HPDE6-E6E7 (cell line): ENCODE measurements around the gene PERM1.
"Not testable (repeated sequence)": the region's sequence is repeated elsewhere in the genome, so short reads cannot be mapped to it uniquely, and the experiment has no call there.

Source experiments
- DNase-seq: peaks from one replicate; pipeline ENCODE4 v3.0.0; 2011; ENCODE audit warnings: missing footprints; ENCODE audit errors: extremely low spot score

PERM1 gene

DNA sequence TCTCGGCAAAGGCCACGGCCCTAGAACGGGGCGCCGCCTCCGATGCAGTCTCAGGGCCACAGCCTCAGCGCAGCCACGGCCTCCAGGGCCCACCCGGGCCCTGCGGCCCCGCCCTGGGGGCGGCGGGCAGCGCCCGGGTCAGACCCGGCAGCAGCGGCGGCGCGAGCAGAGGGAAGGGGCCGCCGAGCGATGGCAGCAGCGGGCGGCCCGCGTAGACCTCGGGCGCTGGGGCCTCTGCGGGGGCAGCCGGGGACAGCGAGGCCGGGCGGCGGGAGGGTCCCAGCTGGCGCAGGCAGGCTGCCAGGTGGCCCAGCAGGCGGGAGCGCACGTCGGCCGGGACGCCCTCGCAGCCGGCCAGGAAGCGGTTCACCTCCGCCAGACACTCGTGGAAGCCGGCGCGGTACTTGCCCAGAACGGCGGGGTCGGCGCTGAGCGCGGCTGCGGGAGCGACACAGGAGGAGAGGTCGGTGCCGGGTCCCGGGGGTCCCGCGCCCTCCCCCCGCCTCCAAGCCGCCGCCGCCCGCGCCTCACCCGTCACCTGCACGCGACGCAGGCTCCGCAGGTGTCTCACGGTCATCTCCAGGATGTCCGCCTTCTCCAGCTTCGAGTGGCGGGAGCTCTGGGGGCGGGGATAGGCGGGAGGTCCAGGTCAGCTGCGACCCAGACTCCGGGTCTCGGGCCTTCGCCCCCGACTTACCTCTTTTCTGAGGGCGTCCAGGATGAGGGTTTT lies 17.3 kb upstream of the PERM1 start:
- DNase-seq = no peak

- DNase-seq = no peak
These were observed 16.8 kb upstream of the PERM1 start for GRCh38 chr1:998745-998994.

GRCh38 chr1:997993-998744 lies 16.3 kb upstream of the PERM1 start:
- DNase-seq = no peak

DNA sequence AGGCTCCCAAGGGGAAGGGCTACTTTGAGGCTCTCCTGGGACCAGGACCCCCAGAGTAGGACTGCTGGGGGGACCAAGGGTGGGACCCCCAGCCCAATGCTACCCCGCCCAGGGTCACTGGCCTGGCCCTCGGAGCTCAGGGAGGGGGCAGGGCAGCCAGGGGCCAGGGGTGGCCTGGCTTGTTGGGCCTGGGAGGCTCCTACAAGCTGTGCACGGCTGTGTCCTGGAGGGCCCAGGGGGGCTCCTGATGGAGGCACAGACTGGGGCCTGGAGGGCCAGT lies 15.8 kb upstream of the PERM1 start:
- no peak for DNase-seq

DNA sequence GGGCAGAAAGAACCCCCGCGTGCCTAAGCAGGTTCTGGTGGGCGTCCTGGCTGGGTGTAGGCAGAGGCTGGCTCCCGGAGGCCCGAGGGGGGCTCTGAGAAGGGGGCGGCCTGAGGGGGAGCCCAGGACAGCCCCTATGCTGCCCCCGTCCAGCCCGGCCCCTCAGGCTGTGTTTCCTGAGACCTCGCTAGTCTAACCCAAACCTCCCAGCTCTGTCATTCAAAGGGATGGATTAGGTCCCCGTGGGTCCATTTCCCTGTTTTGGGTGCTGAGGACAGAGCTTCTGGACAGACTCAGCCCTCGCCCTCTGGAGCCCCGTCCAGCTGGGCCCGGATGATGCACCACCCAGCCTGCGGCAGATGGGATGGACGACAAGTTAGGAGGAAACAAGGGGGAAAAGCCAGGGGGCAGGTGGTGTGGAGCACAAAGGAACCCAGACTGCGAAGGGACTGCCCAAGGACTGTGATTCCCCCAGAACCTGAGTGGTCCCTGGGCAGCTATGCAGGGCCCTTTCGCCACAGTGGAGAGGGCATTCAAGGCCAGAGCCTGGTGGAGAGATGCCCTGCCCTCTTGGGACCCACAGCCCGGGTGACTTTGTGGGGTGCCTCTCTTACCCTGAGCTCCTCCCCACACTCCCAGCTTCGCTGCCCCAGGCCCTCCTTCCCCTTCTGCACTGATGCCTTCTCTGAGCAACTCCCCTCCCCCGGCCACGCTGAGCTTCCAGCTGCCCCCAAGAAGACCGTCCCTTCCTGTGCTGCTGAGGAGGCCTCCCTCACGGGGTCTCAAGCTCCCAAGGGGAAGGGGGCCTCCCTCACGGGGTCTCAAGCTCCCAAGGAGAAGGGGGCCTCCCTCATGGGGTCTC lies 15.2 kb upstream of the PERM1 start:
- no peak for DNase-seq

DNA sequence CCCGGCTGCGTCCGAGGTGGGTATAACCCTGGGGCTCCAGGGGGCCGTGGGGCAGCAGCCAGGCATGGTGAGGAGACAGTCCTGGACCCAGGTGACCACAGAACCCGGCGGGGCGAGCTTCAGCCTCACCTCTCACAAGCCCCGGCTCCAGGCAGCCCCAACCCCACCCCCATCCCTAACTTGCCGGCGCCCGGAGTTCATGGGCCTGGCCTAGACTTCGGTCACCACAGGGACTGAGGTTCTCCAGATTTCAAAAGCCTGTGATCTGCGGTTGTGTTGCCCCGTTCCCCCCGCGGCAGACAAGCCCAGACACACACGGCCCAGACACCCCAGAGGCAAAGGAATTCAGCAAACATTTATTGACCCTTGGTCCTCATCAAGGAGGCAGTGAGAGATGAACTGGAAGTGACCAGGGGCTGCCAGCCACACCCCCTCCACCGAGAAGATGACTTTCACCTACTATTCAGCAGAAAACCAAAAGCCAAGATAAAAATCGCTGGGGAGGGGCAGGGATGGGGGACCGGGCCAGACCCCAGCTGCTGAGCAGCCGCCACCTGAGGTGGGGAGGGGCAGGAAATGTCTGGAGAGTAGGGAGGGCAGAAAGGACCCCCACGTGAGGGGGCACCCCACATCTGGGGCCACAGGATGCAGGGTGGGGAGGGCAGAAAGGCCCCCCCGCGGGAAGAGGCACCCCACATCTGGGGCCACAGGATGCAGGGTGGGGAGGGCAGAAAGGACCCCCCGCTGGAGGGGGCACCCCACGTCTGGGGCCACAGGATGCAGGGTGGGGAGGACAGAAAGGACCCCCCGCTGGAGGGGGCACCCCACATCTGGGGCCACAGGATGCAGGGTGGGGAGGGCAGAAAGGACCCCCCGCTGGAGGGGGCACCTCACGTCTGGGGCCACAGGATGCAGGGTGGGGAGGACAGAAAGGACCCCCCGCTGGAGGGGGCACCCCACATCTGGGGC lies 14.1 kb upstream of the PERM1 start:
- no peak for DNase-seq

DNA sequence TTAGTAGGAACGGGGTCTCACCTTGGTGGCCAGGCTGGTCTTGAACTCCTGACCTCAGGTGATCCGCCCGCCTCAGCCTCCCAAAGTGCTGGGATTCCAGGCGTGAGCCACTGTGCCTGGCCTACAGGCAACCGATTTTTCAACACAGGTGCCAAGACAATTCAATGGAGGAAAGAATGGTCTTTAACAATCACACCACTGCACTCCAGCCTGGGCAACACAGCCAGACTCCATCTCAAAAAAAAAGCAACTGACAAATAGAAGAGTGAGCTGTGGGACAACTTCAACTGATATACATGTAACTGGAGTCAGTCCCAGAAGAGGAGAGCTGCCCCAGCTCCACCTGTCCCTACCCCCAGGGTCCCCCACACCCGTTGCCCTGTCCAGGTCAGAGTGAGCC lies 12.7 kb upstream of the PERM1 start:
- not testable (repeated sequence) for DNase-seq

- DNase-seq = no peak
These were observed 11.6 kb upstream of the PERM1 start for GRCh38 chr1:993379-993995.

DNA sequence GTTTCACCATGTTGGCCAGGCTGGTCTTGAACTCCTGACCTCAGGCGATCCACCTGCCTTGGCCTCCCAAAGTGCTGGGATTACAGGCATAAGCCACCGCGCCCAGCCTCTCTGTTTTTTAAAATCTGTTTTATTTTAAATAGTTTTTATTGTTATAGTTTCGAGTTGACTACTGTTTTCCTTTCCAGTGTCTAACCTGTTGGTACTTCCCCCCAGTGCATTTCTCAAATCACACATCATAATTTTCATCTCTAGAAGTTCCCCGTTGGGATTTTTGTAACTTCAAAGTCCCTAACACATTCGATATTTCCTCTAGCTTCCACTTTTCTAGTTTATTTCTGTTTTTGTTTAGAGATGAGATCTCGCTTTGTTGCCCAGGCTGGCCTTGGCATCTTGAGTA lies 10.5 kb upstream of the PERM1 start:
- no peak for DNase-seq

DNA sequence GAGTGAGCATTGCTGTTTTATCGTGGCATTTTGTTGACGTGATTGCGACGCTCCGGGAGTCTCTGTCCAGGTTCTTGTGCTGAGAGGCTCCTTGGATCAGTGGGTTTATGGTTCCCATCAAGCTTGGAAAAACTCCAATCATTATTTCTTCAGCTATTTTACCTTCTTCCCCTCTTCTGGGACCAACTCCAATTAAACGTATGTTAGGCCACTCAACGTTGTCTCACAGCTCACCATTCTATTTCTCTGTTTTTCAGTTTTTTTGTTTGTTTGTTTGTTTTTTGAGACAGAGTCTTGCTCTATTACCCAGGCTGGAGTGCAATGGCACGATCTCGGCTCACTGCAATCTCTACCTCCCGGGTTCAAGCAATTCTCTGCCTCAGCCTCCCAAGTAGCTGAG lies 10.0 kb upstream of the PERM1 start:
- no peak for DNase-seq

DNA sequence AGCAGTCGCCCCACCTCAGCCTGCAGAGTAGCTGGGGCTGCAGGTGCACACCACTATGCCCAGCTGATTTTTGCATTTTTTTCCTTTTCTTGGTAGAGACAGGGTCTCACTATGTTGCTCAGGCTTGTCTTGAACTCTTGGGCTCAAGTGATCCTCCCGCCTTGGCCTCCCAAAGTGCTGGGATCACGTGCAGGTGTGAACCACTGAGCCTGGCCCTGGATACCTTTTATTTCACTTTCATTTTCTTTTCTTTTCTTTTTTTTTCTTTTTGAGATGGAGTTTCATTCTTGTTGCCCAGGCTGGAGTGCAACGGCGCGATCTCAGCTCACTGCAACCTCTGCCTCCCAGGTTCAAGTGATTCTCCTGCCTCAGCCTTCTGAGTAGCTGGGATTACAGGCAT lies 9.4 kb upstream of the PERM1 start:
- DNase-seq = not testable (repeated sequence)

- not testable (repeated sequence) for DNase-seq
These were observed 6.2 kb upstream of the PERM1 start for GRCh38 chr1:988061-988460.

DNA sequence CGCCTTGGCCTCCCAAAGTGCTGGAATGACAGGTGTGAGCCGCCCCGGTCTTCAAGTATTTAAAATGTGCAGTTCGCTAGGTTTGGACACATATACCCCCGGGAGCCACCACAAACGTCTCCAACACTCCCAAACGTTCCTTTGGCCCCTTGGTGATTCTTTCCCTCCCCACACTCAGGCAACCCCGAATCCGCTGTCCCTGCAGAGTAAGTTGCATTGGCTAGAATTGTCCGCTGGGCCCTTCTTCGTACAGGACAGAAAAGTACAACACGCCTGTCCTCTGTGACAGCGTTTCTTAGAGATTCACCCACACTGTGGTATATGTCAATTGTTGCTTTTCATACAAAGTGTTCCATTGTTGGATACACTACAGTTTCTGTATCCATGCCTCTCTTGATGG lies 3.2 kb upstream of the PERM1 start:
- DNase-seq = no peak

- DNase-seq = no peak
These were observed 2.6 kb upstream of the PERM1 start for GRCh38 chr1:984476-984814.

- no peak for DNase-seq
These were observed 2.0 kb upstream of the PERM1 start for GRCh38 chr1:983798-984475.

GRCh38 chr1:982765-983436 lies 1.0 kb upstream of the PERM1 start:
- DNase-seq = no peak

- no peak for DNase-seq
These were observed 370 bp downstream of the PERM1 start for GRCh38 chr1:981491-981954.

GRCh38 chr1:980602-981395 lies 1.1 kb downstream of the PERM1 start:
- DNase-seq = no peak

DNA sequence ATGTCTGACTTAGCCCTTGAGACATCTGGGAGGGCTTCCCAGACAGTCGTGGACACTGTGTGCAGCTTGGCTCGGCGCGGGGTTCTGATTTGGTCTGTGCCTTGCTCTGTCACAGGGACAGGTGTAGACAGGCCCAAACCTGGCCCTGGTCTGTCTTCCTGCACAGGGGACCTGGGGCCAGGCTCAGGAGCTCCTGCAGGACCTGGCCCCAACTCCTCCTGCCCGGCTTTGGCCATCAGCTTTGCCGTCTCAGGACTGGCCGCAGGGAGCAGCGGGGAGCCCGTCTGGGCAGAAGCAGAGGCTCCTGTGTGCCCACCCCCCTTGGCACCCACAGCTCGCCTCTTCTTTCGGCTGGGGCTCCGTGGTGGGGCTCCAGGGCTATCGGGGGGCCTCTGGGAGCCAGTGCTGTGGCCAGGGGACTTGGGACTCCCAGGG lies 1.7 kb downstream of the PERM1 start:
- DNase-seq = no peak

- DNase-seq = no peak
These were observed 2.2 kb downstream of the PERM1 start for GRCh38 chr1:979744-980072.
